HG02759 (cell line): ENCODE measurements around the gene FRS3.

Experiments
- ATAC-seq: cut with Tn5 transposase; IDR thresholded peaks from one replicate; pipeline ENCODE4 v1.9.1; 2021; ENCODE audit warnings: mild to moderate bottlenecking, moderate library complexity; ENCODE audit not compliant: unreplicated experiment

The FRS3 gene

GRCh38 chr6:41744236-41744787, 35.4 kb downstream of the FRS3 start:
- no peak for ATAC-seq

- ATAC-seq, result no peak
Measured at GRCh38 chr6:41743406-41744235, 36.1 kb downstream of the FRS3 start.

- no peak for ATAC-seq
Measured at GRCh38 chr6:41741625-41742490, 37.8 kb downstream of the FRS3 start.

- ATAC-seq, result no peak
Measured at GRCh38 chr6:41740366-41741162, 39.1 kb downstream of the FRS3 start.

- no peak for ATAC-seq
Measured at GRCh38 chr6:41739041-41739440, 40.7 kb downstream of the FRS3 start.

- no peak for ATAC-seq
Measured at GRCh38 chr6:41737591-41738130, 42.0 kb downstream of the FRS3 start.

GRCh38 chr6:41736800-41737555, 42.7 kb downstream of the FRS3 start:
- no peak for ATAC-seq

- no peak for ATAC-seq
Measured at GRCh38 chr6:41736186-41736733, 43.4 kb downstream of the FRS3 start.

- peak; percentile 56 for ATAC-seq
Measured at GRCh38 chr6:41735427-41736185, 44.1 kb downstream of the FRS3 start, which contains the start of gene TFEB. TFEB (minus strand) TSS chr6:41735608; CDS start chr6:41691213, 44,395 bp downstream.

- peak; percentile 23 for ATAC-seq
Measured at GRCh38 chr6:41734666-41735426, 44.9 kb downstream of the FRS3 start.

- peak; percentile 55 for ATAC-seq
Measured at GRCh38 chr6:41733707-41734665, 45.7 kb downstream of the FRS3 start.

GRCh38 chr6:41733360-41733706, 46.4 kb downstream of the FRS3 start:
- no peak for ATAC-seq

- ATAC-seq, result peak; percentile 38
Measured at GRCh38 chr6:41732591-41733359, 46.9 kb downstream of the FRS3 start.

GRCh38 chr6:41732149-41732548, 47.6 kb downstream of the FRS3 start:
- ATAC-seq, result no peak

- ATAC-seq, result no peak
Measured at GRCh38 chr6:41731561-41732086, 48.1 kb downstream of the FRS3 start.
